ENCODE results near the gene ENKUR. TPM values are rescaled to one million over a fixed set of nuclear protein-coding genes. Genes with fewer than 3 reads are reported as not detected.
"Not testable (repeated sequence)": the region's sequence is repeated elsewhere in the genome, so short reads cannot be mapped to it uniquely, and the experiment has no call there.

The ENKUR gene
- total and polyA plus RNA-seq, 3 donors from 2014 or later: 2.2 to 6.2 (median 2.5) TPM

- intact Hi-C loops (cut with DNase I; ENCODE audit: low total_unique reads): no loop called here
- H3K27ac ChIP-seq: no peak overlapping the region
- H3K4me3 ChIP-seq: no peak overlapping the region
These were observed 1.4 kb downstream of the ENKUR start for GRCh38 chr10:25014579-25014978.

DNA sequence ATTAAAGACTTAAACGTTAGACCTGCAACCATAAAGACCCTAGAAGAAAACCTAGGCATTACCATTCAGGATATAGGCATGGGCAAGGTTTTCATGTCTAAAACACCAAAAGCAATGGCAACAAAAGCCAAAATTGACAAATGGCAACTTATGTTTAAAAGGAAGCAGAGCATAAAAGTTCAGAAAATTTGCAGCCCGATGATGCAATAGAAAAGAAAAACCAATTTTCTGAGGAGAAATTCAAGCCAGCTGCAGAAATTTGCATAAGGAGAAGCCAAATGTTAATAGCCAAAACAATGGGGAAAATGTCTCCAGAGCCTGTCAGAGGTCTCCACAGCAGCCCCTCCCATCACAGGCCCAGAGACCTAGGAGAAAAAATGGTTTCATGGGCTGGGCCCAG lies 4.4 kb downstream of the ENKUR start:
- DNase-seq; H3K27me3 ChIP-seq; H3K36me3 ChIP-seq (ENCODE audit: low read depth, missing control alignments); H3K4me1 ChIP-seq; intact Hi-C loops (cut with DNase I; ENCODE audit: low total_unique reads); H3K4me3 ChIP-seq; H3K27ac ChIP-seq; H3K9me3 ChIP-seq: not testable (repeated sequence)
- 92 to 94% methylated on average over 2 of the region's 2 CpGs for WGBS, 2 donors

More at GRCh38 chr10:25014579-25014978, 1.4 kb downstream of the ENKUR start:
- Histone ChIP-seq H3K27me3 (no peaks in the 10 kb centered on the region), H3K9me3 (no peaks in the 10 kb centered on the region), H3K4me1 (peaks cover 6% of the 10 kb centered on the region), H3K36me3 (ENCODE audit: low read depth, missing control alignments) (no peaks in the 10 kb centered on the region)
- DNase-seq: no peak
- no peak for TF ChIP-seq POLR2A (IDR thresholded peaks at IDR 0.05)
- TF ChIP-seq, protein P1, sequence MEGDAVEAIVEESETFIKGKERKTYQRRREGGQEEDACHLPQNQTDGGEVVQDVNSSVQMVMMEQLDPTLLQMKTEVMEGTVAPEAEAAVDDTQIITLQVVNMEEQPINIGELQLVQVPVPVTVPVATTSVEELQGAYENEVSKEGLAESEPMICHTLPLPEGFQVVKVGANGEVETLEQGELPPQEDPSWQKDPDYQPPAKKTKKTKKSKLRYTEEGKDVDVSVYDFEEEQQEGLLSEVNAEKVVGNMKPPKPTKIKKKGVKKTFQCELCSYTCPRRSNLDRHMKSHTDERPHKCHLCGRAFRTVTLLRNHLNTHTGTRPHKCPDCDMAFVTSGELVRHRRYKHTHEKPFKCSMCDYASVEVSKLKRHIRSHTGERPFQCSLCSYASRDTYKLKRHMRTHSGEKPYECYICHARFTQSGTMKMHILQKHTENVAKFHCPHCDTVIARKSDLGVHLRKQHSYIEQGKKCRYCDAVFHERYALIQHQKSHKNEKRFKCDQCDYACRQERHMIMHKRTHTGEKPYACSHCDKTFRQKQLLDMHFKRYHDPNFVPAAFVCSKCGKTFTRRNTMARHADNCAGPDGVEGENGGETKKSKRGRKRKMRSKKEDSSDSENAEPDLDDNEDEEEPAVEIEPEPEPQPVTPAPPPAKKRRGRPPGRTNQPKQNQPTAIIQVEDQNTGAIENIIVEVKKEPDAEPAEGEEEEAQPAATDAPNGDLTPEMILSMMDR (IDR thresholded peaks at IDR 0.05): no peak

DNA sequence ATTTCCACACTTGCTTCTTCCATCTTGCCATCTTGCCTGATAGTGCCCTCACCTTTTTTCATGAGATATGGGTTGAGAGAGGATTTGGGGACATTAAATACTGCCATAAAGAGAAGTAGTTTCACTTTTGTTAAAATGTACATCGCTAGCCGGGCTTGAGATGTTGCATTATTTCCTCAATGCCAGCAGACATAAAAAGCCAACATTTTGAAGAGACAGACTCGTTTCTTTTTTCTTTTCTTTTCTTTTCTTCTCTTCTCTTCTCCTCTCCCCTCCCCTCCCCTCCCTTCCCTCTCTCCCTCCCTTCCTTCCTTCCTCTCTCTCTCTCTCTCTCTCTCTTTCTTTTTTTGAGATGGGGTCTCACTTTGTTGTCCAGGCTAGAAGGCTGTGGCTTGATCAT lies 17.9 kb downstream of the ENKUR start:
- TF ChIP-seq, protein P1 (IDR thresholded peaks at IDR 0.05): no peak
- TF ChIP-seq POLR2A (IDR thresholded peaks at IDR 0.05): no peak
- WGBS, 2 donors: 73 to 85% methylated on average over 3 of the region's 3 CpGs
- Histone ChIP-seq H3K4me1 (no peaks in the 10 kb centered on the region), H3K27ac (no peak overlapping the region), H3K36me3 (ENCODE audit: low read depth, missing control alignments) (no peaks in the 10 kb centered on the region), H3K9me3 (no peaks in the 10 kb centered on the region), H3K27me3 (no peaks in the 10 kb centered on the region), H3K4me3 (no peak overlapping the region)
- intact Hi-C loops (cut with DNase I; ENCODE audit: low total_unique reads): no loop called here
- DNase-seq: no peak

DNA sequence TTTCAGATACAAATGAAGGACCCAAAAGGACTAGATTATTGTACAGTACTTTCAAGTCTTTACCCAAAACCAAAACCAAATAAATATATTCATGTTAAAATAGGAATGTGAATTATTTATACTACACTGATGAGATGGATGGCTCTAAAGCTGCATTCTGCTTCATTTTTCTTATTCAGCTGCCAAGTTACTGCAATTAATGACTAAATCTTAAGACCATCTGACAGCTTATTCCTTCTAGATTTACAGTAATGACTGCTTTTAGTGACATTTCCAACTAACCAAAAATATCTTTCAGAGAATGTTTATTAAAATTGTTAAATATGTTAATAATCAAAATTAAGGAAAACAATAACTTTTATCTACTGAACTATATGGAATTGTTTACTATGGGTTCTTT lies 20.9 kb downstream of the ENKUR start:
- TF ChIP-seq, protein P1 (IDR thresholded peaks at IDR 0.05): no peak
- no peak for TF ChIP-seq POLR2A (IDR thresholded peaks at IDR 0.05)
- H3K9me3 ChIP-seq: no peaks in the 10 kb centered on the region
- H3K27ac ChIP-seq: no peak overlapping the region
- no peaks in the 10 kb centered on the region for H3K4me1 ChIP-seq
- H3K36me3 ChIP-seq (ENCODE audit: low read depth, missing control alignments): no peaks in the 10 kb centered on the region
- no peaks in the 10 kb centered on the region for H3K27me3 ChIP-seq
- intact Hi-C loops (cut with DNase I; ENCODE audit: low total_unique reads): no loop called here
- H3K4me3 ChIP-seq: no peak overlapping the region
- DNase-seq: no peak

DNA sequence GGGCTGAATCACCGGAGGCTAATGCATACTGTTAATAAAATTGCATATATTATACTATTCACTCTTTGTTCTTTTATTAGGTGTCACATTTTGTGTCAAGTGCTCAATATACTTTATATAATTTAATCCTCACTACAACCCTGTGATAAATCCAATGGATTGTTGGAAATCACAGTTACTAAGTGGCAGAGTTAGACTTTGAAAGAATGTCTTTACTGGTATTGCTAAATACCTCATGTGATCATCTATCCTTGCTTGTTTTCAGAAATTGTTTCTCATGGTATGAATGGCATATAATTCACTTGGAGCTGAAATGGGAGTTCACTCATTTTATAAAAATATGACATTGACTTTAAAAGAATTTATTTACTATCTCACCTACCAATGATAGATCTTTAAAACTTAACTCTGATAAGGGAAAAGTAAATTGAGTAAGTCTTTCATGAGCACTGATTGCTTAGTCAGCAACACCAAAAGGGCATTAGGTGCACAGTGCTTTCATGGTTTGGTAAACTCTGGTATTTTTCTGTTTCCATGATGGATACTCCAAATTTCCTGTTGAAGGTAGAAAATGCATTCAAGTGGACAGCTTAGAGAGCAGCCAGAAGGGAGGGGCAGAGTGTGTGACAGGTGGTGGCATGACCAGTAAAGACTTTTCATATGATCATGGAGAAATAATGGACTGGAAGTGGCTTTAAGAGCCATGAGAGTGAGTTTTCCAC lies 22.6 kb downstream of the ENKUR start:
- no peak overlapping the region for H3K4me3 ChIP-seq
- TF ChIP-seq POLR2A (IDR thresholded peaks at IDR 0.05): no peak
- TF ChIP-seq, protein P1 (IDR thresholded peaks at IDR 0.05): no peak
- intact Hi-C loops (cut with DNase I; ENCODE audit: low total_unique reads): no loop called here
- WGBS, 2 donors: 100% methylated on average over 1 of the region's 1 CpG
- H3K9me3 ChIP-seq: no peaks in the 10 kb centered on the region
- no peaks in the 10 kb centered on the region for H3K36me3 ChIP-seq (ENCODE audit: low read depth, missing control alignments)
- H3K4me1 ChIP-seq: no peaks in the 10 kb centered on the region
- H3K27me3 ChIP-seq: no peaks in the 10 kb centered on the region
- H3K27ac ChIP-seq: no peak overlapping the region
- no peak for DNase-seq
